KMS-11 (cell line): Measurements from ENCODE around the gene CROT.
"Not testable (repeated sequence)": the region's sequence is repeated elsewhere in the genome, so short reads cannot be mapped to it uniquely, and the experiment has no call there.

ENCODE experiments used
- H2AFZ ChIP-seq: fragments of 200-600 bp; sonication (generic); 2 replicates; pipeline ENCODE4 v1.6.1; 2016; ENCODE audit warnings: antibody characterized with exemption, mixed run types, low read depth
- H3K27ac ChIP-seq: fragments of 200-600 bp; sonication (generic); 2 replicates; pipeline ENCODE4 v1.6.1; 2016; ENCODE audit warnings: mild to moderate bottlenecking, mixed run types
- H3K27me3 ChIP-seq: fragments of 200-600 bp; sonication (generic); 2 replicates; pipeline ENCODE4 v1.6.1; 2017; ENCODE audit warnings: mild to moderate bottlenecking, low read depth, mixed run types, moderate library complexity; ENCODE audit not compliant: insufficient read depth
- H3K36me3 ChIP-seq: fragments of 200-600 bp; sonication (generic); 2 replicates; pipeline ENCODE4 v1.6.1; 2017; ENCODE audit warnings: mild to moderate bottlenecking, mixed run types; ENCODE audit not compliant: insufficient read depth
- H3K4me1 ChIP-seq: fragments of 200-600 bp; sonication (generic); 2 replicates; pipeline ENCODE4 v1.6.1; 2016; ENCODE audit warnings: mild to moderate bottlenecking, low read depth, mixed run types; ENCODE audit not compliant: poor library complexity, severe bottlenecking
- H3K4me2 ChIP-seq: fragments of 200-600 bp; sonication (generic); 2 replicates; pipeline ENCODE4 v1.7.0; 2016; ENCODE audit warnings: mild to moderate bottlenecking, mixed run types
- H3K4me3 ChIP-seq: fragments of 200-600 bp; sonication (generic); IDR thresholded peaks from 2 replicates; pipeline ENCODE4 v1.6.1; 2017; ENCODE audit warnings: low read depth, low read length, mixed read lengths; ENCODE audit not compliant: insufficient read depth
- H3K79me2 ChIP-seq: fragments of 200-600 bp; sonication (generic); 2 replicates; pipeline ENCODE4 v1.6.1; 2016; ENCODE audit warnings: low read depth, mixed run types; ENCODE audit not compliant: insufficient read depth
- H3K9ac ChIP-seq: fragments of 200-600 bp; sonication (generic); 2 replicates; pipeline ENCODE4 v1.6.1; 2016; ENCODE audit warnings: mild to moderate bottlenecking, mixed run types
- H4K20me1 ChIP-seq: fragments of 200-600 bp; sonication (generic); 2 replicates; pipeline ENCODE4 v1.6.1; 2016; ENCODE audit warnings: mild to moderate bottlenecking, mixed run types; ENCODE audit not compliant: insufficient read depth
- TF ChIP-seq, protein P1 (sequence below): fragments of 200-600 bp; sonication (generic); conservative IDR thresholded peaks from 2 replicates; pipeline ENCODE4 v1.6.1; 2017; ENCODE audit warnings: low read depth, mild to moderate bottlenecking, antibody characterized with exemption, low read length, moderate library complexity, mixed read lengths

CROT gene

DNA sequence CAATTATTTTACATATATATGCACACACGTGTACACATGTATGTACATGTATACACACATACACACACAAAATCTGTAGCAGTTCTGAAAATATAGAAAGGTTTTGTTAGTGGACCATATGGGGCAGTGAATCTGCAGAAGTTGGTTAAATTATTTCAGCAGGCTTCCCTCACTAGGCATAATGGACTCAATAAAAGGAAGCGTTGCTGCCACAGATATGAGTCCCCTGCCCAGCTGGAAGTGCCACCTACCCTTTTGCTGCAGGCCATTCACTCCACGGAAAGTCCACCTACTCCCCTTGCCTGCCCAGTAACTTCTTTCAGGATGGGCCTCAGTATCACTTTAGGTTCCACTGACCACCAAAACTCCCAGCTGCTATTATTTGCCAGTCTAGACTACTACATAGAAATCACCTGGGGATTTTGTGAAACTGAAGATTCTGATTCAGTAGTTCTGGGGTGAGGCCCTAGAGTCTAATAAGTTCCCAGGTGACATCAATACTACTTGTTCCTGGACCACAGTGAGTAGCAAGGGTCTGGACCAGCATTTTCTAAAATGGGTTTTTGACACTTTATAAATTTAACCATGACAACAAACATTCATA lies 29.3 kb upstream of the CROT start:
- Histone ChIP-seq H3K4me2 (peak overlapping the region; percentile 32), H2AFZ (no peak overlapping the region), H3K27ac (no peak overlapping the region; the same call in 1 of the 2 replicates)

DNA sequence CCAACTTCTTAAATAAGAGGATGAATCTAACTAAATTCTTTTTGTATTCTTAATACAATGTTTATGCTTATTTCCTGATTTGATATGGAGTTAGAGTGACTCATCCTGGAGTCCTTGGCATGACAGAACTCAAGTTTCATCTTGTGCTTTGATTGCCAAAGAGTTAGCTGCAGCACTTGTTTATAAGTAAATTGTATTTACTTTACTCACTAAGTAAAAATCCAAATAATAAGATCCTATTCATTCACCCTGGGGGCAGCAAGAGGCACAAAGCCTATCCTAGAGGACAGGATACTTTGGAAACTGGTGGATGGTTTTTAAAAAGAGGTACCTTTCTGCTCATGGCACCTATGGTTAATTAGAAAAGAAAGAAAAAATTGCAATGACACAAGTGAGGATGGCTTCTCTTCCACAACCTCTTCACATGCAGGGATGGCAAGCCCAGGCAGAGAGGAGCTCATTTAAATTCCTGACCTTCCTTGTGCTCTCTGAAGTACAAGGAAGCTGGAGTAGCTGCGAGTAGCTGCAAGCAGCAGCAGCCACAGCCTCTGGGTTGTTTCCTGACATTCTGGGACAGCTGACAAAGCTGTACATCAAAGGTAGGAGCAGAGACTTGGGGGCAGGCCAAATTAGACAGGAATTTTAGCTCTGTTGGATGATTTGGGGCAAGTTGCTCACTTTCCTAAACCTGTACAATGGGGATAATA lies 28.5 kb upstream of the CROT start:
- TF ChIP-seq, protein P1, sequence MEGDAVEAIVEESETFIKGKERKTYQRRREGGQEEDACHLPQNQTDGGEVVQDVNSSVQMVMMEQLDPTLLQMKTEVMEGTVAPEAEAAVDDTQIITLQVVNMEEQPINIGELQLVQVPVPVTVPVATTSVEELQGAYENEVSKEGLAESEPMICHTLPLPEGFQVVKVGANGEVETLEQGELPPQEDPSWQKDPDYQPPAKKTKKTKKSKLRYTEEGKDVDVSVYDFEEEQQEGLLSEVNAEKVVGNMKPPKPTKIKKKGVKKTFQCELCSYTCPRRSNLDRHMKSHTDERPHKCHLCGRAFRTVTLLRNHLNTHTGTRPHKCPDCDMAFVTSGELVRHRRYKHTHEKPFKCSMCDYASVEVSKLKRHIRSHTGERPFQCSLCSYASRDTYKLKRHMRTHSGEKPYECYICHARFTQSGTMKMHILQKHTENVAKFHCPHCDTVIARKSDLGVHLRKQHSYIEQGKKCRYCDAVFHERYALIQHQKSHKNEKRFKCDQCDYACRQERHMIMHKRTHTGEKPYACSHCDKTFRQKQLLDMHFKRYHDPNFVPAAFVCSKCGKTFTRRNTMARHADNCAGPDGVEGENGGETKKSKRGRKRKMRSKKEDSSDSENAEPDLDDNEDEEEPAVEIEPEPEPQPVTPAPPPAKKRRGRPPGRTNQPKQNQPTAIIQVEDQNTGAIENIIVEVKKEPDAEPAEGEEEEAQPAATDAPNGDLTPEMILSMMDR = no peak
- Histone ChIP-seq H2AFZ (no peak overlapping the region), H3K4me2 (peak overlapping the region; percentile 32), H3K4me1 (peaks cover 46% of the 10 kb centered on the region), H3K79me2 (no peaks in the 10 kb centered on the region), H4K20me1 (no peaks in the 10 kb centered on the region), H3K27ac (no peak overlapping the region), H3K4me3 (no peak overlapping the region), H3K9ac (no peak overlapping the region), H3K27me3 (no peaks in the 10 kb centered on the region), H3K36me3 (no peaks in the 10 kb centered on the region)

More for the DNA sequence above, 29.3 kb upstream of the CROT start:
- TF ChIP-seq, protein P1 = no peak
- H3K27me3 ChIP-seq = no peaks in the 10 kb centered on the region
- no peaks in the 10 kb centered on the region for H3K36me3 ChIP-seq
- peaks cover 46% of the 10 kb centered on the region for H3K4me1 ChIP-seq
- H3K79me2 ChIP-seq = no peaks in the 10 kb centered on the region
- no peak overlapping the region for H3K4me3 ChIP-seq
- no peaks in the 10 kb centered on the region for H4K20me1 ChIP-seq
- H3K9ac ChIP-seq = no peak overlapping the region

DNA sequence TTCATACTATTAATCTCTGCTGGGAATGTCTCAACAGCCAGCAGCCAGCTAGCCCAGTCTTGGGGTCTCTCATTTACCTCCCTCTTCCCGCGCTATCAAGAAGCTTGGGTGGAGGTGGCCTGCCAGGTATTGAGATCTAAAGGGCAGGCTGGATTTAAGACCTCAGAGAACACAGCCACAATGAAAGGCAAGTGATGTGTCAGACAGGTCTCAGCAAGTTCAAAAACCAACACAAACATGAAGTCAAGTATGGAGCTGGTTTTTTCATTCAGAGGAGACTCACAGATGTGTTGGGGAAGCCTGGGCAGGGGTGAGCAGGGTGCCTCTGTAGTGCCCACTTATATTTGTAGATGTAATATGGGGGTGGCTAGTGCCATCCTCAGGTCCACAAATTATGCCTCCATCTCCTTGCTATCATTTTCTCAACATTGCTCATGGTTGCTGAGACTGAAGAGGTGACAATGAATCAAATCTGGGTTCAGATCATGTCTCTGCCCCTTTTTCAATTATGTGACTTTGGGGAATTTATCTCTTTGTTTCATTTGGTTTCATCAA lies 27.7 kb upstream of the CROT start:
- H3K79me2 ChIP-seq = no peaks in the 10 kb centered on the region
- H3K27ac ChIP-seq = no peak overlapping the region
- TF ChIP-seq, protein P1 = no peak
- H3K9ac ChIP-seq = no peak overlapping the region
- no peaks in the 10 kb centered on the region for H3K27me3 ChIP-seq
- H3K4me3 ChIP-seq = no peak overlapping the region
- no peaks in the 10 kb centered on the region for H4K20me1 ChIP-seq
- H3K36me3 ChIP-seq = no peaks in the 10 kb centered on the region
- peaks cover 46% of the 10 kb centered on the region for H3K4me1 ChIP-seq
- no peak overlapping the region for H2AFZ ChIP-seq
- peak overlapping the region; percentile 96; the same call in 1 of the 2 replicates for H3K4me2 ChIP-seq

DNA sequence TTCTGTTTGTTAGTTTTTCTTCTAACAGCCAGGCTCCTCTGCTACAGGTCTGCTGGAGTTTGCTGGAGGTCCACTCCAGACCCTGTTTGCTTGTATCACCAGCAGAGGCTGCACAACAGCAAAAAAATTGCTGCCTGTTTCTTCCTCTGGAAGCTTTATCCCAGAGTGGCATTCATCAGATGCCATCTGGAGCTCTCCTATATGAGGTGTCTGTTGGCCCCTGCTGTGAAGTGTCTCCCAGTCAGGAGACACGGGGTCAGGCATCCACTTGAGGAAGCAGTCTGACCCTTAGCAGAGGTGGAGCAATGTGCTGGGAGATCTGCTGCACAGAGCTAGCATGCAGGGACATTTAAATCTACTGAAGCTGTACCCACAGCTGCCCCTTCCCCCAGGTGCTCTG lies 26.7 kb upstream of the CROT start:
- Histone ChIP-seq H3K4me3 (no peak overlapping the region), H4K20me1 (no peaks in the 10 kb centered on the region), H3K4me2 (peak overlapping the region; percentile 96), H3K36me3 (no peaks in the 10 kb centered on the region), H3K79me2 (no peaks in the 10 kb centered on the region), H2AFZ (peak overlapping the region; percentile 99), H3K4me1 (peaks cover 46% of the 10 kb centered on the region), H3K27ac (peak overlapping the region; percentile 83; the same call in 1 of the 2 replicates), H3K9ac (peak overlapping the region; percentile 73; the same call in 1 of the 2 replicates), H3K27me3 (no peaks in the 10 kb centered on the region)
- TF ChIP-seq, protein P1 = no peak

DNA sequence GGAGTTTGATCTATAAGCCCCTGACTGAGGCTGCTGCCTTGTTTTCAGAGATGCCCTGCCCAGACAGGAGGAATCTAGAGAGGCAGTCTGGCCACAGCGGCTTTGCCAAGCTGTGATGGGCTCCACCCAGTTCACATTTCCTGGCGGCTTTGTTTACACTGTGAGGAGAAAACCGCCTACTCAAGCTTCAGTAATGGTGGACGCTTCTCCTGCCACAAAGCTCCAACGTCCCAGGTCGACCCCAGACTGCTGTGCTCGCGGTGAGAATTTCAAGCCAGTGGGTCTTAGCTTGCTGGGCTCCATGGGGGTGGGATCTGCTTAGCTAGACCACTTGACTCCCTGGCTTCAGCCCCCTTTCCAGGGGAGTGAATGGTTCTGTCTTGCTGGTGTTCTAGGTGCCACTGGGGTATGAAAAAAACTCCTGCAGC lies 26.3 kb upstream of the CROT start:
- H3K27ac ChIP-seq = peak overlapping the region; percentile 83
- H3K36me3 ChIP-seq, H3K79me2 ChIP-seq, H4K20me1 ChIP-seq, H3K4me3 ChIP-seq, H3K27me3 ChIP-seq: not testable (repeated sequence)
- peaks cover 46% of the 10 kb centered on the region for H3K4me1 ChIP-seq
- H2AFZ ChIP-seq = peak overlapping the region; percentile 99
- H3K4me2 ChIP-seq = peak overlapping the region; percentile 96
- H3K9ac ChIP-seq = peak overlapping the region; percentile 73
